Neural progenitor cell (in vitro differentiated cells): ENCODE results near the gene IHH.

Source experiments
- EZH2 ChIP-seq: fragments of 200-600 bp; sonication (generic); IDR thresholded peaks from 2 replicates; pipeline ENCODE4 v1.6.1; 2017; ENCODE audit warnings: antibody characterized with exemption, mild to moderate bottlenecking, moderate library complexity
- TF ChIP-seq, protein P1 (sequence below): fragments of 200-600 bp; sonication (generic); IDR thresholded peaks from 2 replicates; pipeline ENCODE4 v1.5.1; 2017; ENCODE audit warnings: antibody characterized with exemption, mild to moderate bottlenecking

DNA sequence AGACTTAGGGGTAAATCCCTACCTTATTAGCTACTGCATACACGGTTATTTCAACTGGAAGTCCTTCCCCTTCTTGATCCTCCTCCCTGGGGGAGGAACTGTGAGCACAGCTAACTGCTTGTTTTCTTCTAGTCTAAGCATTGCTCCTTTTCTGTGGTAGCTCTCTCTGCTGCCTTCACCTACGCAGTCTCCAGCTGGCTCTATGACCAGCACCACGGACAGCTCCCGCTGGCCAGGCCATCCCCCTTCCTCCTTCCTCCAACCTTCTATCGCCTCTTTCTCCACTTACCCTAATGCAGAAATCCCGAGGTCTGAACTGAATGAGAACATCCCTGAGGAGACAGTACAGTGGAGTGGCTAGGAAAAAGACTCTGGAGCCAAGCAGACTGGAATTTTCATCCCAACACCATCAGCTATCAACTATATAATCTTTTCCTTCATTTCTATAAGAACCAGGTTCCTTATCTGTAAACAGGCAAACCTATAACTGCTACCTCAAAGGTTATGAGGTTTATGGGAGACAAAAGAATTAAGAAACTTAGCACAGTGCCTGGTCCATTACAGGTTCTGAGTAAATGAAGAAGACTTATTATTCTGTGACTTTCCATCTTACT lies 14.7 kb downstream of the IHH start:
- TF ChIP-seq EZH2, result no peak
- TF ChIP-seq, protein P1, sequence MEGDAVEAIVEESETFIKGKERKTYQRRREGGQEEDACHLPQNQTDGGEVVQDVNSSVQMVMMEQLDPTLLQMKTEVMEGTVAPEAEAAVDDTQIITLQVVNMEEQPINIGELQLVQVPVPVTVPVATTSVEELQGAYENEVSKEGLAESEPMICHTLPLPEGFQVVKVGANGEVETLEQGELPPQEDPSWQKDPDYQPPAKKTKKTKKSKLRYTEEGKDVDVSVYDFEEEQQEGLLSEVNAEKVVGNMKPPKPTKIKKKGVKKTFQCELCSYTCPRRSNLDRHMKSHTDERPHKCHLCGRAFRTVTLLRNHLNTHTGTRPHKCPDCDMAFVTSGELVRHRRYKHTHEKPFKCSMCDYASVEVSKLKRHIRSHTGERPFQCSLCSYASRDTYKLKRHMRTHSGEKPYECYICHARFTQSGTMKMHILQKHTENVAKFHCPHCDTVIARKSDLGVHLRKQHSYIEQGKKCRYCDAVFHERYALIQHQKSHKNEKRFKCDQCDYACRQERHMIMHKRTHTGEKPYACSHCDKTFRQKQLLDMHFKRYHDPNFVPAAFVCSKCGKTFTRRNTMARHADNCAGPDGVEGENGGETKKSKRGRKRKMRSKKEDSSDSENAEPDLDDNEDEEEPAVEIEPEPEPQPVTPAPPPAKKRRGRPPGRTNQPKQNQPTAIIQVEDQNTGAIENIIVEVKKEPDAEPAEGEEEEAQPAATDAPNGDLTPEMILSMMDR, result no peak
